GM21423 (cell line): ENCODE data around the gene ZNF644.
"Not testable (repeated sequence)": the region's sequence is repeated elsewhere in the genome, so short reads cannot be mapped to it uniquely, and the experiment has no call there.

Experiments used
- ATAC-seq: cut with Tn5 transposase; IDR thresholded peaks from one replicate; pipeline ENCODE4 v1.9.1; 2021; ENCODE audit warnings: mild to moderate bottlenecking, moderate library complexity; ENCODE audit not compliant: unreplicated experiment

Gene ZNF644

DNA sequence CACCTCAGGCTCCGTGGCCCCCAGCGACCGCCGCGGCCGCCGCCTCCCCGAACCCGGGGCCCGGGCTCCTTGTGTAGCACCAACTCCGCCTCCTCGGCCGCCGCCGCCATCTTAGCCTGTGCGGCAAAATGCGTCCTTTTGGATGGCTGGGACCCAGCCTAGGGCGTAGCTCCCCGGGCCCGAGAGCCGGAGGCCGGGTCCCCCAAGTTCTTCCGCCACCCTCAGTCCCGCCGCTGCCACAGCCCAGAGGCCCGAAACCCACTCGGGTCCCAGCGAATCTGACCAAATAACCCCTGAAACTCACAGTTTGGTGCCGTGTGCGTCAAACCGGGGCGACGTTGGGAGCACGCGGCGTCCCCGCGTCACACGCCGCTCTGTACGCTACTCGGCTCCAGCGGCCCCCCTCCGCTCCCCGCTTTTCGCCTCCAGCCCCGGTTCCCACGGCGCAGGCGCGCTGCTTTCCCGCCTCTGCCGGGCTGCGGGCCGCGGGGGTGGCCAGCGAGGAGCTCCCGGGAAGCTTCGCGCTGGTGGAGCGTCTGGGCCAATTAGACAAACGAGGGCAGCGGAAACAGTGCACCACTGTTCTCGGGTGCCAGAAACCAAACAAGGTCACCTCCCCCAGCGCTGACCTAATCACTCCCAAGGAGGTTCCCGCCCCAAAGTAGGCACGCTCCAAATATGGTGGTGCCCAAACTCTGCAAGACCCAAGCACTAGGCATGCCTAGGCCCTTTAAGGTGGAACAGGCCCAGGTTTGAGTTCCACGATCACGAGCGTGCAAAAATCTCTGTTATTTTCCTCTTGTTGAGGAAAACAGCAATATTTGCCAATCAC lies at the start of gene ZNF644:
TSS of gene ZNF644 (minus strand) at position 350 of the 832 bp plus-strand sequence. CDS start 39,682 bp downstream, outside the sequence.
- peak; percentile 76 for ATAC-seq

DNA sequence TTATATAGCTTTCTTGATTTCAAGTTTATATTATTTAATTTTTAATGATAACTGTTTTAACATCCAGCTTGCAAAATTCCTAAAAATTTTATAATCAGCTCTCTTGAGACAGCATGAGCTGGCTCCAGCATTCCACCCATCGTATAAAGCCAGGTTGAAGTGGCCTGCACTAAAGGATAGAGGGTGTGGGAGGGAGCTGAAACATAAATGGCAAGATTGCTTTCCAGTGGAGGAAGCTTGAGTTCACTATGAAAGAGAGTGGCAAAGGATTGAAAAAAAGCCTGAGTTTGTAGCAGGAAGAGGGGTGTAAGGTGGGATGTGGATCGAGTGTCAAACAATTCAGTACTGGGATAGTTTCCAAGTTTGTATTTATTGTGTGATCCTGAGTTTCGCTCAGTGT lies 48.5 kb upstream of the ZNF644 start:
- no peak for ATAC-seq

DNA sequence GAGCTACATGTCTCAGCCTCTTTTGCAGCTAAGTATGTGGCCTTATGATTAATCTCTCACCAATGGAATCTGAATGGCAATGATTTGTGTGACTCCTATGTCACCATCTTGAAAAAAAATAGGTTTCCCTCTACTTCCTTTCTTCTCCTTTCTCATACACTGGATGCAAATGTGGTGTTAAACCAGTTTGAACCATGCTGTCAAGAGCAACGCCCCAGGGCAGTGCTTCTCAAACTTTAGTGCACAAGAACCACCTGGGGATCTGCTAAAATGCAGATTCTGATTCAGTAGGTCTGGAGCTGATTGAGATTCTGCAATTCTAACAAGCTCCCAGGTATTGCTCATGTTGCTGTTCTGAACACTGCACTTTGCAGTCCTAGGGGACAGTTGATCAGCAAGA lies 44.7 kb upstream of the ZNF644 start:
- no peak for ATAC-seq

DNA sequence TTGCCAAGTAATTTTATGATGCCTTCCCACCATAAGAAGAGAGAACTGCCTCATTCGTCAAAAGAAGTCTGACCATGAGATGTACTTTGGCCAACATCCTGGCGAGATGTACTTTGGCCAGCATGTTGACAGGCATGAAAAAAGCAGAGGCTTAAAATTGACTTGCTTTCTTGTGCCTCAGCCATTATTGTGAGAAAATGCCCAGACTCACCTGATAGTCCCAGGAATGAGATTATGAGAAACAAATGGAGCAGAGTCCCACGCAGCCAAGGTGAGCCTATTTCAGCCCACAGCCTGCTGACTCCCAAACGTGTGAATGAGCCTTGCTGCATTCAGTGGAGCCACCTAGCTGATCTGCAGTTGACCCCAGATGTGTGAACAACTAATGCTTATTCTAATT lies 43.5 kb upstream of the ZNF644 start:
- ATAC-seq = no peak

DNA sequence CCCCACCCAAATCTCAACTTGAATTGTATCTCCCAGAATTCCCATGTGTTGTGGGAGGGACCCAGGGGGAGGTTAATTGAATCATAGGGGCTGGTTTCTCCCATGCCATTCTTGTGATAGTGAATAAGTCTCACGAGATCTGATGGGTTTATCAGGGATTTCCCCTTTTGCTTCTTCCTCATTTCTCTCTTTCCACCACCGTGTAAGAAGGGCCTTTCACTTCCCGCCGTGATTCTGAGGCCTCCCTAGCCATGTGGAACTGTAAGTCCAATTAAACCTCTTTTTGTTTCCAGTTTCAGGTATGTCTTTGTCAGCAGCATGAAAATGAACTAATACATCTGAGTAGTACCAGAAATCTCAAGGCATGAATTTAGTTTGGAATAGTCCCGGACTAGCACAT lies 41.6 kb upstream of the ZNF644 start:
- not testable (repeated sequence) for ATAC-seq

DNA sequence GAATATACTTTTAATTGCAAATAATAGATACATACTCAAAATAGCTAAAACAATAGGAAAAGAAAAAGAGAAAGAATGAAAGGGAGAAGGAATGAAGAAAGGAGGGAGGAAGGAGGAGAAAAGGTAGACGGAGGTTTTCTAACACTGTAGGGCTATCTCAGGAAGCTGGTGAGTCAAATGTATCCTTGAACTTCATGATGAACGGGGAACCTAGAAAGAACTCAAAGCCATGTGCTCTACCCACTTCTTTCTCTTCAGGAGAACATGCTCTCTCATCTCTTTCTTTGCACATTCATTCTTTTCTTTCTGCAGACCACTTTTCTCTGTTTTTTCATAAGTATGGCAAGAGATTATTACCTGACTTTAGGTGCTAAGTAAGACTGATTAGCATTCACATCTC lies 37.3 kb upstream of the ZNF644 start:
- no peak for ATAC-seq

DNA sequence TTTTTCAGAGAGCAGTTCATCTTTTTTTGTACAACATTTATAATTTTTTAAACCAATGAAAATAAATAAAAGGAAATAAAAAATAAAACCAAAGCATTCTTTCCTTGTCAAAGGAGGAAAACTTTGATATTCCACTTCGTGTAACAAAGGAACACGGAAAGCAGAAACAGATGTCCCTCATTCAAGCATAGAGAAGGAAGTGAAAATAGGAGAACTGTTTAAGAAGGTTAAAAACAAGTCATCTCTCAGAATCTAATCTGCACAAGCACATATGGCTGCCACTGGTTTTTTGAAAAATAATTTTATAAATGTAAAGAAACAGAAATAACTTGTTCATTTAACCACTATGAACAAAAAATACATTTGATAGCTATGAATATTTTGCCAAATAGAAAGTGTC lies 35.9 kb upstream of the ZNF644 start:
- peak; percentile 51 for ATAC-seq

DNA sequence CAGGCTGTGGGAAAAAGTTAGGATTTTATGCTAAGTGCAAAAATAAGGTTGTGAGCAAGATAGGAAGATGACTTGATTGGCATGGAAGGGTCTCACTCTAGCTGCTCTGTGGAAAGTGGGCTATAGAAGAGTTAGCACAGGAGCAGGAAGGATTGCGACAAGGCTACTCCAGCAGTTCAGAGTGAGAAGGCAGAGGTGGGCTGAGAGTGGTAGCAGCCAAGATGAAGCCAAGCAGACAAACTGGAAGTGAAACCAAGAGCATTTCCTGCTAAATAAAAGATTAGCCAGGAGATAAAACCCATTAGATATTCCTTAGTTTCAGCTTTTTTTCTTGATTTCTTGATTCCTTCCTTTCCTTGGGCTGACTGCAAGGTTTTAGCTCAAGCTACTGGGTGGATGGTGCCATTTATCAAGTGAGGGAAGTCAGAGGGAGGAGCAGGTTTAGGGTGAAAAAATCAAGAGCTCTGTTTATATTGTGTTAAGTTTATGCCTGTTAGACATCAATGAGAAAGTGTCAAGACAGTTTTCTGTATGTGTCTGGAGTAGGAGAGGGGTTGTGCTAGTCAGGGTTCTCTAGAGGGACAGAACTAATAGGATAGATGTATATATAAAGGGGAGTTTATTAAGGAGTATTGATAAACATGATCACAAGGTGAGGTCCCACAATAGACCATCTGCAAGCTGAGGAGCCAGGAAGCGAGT lies 33.1 kb upstream of the ZNF644 start:
- ATAC-seq = peak; percentile 79

DNA sequence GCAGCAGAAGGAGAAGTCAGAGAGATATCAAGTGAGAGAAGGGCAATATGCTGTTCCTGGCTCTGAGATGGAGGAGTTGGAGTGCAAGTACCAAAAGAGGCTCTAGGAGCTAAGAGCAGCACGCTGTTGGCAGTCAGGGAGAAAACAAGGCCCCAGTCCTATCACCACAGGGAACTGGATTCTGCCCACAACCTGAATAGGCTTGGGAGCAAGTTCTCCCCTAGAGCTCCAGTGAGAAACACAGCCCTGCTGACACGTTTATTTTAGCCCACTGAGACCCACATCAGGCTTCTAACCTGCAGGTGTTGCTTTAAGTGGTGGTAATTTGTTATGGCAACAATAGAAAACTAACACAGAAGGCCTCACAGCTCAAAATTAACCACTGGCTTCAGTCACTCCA lies 31.8 kb upstream of the ZNF644 start:
- no peak for ATAC-seq

DNA sequence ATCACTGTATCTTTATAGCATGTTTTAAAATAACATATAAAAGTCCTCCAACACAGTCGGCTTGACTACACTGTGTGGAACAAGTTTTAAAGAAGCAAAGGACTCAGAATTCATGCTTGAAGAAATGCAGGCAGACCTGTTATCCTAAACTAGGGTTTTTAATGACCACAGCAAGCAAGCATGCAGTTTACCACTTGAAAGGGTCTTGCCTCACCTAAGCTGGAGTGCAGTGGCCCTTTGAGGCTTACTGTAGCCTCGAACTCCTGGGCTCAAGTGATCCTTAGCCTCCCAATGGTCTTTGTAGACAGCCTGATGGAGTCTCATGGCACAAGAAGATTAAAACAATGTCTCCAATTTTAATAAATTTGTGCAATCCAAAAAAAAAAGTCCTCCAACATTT lies 27.7 kb upstream of the ZNF644 start:
- ATAC-seq = not testable (repeated sequence)

DNA sequence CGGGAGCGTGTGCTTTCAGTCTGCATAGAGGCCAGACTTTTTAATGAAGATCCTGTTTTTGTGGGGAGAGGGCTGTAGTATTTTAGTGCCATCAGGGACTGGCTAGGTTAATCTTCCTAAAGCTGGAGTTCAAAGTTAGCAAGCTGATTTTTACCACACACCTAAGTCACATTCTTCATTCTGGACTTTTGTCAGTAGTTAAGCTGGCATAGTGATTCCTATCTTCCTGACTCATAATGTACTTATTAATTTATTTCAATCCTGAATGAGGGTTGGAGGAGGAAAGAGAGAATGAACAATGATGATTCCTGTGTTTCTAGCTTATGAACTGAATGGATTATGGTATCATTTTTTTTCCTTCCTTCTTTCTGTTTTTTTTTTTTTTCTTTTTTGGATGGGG lies 24.9 kb upstream of the ZNF644 start:
- no peak for ATAC-seq

DNA sequence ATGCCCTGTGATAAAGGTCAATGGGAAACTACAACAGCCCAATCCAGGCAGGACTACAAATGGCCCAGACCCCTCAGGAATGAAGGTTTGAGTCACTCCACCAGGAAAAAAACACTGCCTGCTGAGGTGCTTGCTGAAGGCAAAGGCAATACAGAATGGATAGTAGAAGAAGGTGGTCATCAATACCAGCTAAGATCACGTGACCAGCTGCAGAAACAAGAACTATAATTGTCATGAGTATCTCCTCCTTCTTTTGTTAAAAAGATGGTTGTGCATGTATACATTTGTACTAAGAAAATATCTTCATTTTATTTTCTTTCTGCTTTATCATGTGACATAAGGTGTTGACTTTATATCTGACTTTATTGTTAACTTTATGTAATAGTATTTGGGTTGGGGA lies 23.4 kb upstream of the ZNF644 start:
- ATAC-seq = no peak

DNA sequence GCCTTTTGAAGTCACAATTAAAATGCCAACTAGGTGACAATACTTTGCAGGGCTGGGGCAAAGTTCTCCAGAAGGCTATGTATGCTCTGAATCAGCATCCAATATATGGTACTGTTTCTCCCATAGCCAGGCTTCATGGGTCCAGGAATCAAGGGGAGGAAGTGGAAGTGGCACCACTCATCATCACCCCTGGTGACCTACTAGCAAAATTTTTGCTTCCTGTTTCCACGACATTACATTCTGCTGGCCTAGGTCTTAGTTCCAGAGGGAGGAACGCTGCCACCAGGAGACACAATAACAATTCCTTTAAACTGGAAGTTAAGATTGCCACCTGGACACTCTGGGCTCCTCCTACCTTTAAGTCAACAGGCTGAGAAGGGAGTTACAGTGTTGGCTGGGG lies 22.9 kb upstream of the ZNF644 start:
- ATAC-seq = not testable (repeated sequence)

DNA sequence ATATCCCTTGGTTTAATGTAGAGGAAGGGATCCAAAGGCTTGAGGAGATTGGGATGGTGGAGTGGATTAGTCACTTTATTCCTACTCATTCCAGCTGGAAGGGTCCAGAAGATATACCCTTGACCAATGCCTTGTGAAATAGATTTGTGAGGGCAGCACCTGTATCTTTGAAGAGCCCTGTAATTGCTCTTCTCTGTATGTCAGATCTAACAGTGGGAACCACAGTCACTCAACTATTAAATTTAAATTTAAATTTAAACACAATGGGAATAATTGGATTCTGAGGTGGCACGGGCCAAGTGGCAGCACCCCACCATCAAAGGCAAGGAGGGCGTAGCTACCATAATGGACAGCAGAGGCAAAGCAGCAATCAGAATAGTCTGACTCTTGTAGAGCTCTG lies 20.5 kb upstream of the ZNF644 start:
- not testable (repeated sequence) for ATAC-seq

DNA sequence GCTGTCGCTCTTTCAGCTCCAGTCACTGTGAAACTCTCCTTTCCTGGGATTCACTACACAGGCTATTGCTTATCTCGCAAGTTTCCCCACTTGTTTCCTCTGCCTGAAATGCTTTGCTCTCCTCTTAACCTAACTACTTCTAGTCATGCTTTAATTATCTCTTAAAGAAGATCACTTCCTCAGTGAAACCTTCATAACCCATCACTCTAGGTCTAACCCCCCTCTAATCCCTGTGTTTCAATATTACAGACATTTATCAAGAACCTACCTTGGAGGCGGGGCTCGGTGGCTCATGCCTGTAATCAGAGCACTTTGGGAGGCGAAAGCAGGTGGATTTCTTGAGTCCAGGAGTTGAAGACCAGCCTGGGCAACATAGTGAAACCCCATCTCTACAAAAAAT lies 16.7 kb upstream of the ZNF644 start:
- no peak for ATAC-seq

DNA sequence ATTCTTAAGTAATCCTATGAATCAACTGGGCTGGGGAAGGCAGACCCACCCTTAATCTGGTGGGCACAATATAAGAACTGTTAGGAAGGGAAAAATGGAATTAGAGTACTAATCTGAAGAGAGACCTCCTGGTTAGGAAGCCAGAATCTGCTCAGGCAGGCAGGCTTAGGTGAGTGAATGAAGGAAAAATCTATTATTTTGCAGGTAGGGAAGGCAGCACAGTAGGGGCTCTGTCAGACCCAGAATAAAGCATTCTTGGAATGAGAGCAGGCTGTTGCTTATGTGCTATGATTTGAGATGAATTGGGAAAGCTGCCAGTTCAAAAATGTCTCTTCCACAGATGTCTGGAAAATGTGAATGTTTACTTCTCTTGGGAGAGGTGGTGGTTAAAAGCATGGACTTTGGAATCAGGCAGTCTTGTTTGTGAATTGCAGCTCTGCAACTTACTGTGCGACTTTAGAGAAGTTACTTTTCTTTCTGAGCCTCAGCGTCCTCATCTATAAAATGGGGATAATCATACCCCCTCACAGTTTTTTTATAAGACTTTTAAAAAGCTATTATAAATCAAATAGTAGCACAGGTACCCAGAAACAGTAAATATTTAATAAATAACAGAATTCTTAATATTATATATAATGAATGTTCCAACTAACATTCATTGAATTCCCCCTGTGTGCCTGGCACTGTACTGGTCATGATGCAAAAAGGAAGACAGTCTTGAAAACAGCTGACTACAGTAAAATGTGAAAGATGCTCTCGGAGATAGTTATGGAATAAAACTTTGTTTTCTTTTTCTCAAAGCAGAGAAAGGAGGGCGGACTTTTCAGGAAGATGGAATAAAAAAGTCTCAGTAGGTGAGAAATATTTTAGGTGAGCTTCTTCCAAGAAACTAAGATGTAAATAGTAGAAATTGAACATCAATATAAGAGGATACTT lies 15.3 kb upstream of the ZNF644 start:
- no peak for ATAC-seq

DNA sequence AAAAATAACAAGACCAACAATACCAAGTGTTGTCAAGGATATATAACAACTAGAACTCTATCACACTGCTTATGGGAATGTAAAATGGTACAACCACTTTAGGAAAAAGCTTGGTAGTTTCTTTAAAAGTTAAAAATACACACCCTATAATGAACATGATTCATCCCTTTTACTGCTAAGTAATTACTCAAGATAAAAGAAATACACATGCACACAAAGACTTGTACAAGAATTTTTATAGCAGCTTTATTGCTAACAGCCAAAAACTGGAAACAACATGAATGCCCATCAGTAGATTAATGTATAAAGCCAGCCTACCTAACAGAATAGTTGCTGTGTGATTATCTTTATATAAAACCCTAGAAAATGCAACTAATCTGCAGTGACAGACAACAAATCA lies 10.5 kb upstream of the ZNF644 start:
- no peak for ATAC-seq

DNA sequence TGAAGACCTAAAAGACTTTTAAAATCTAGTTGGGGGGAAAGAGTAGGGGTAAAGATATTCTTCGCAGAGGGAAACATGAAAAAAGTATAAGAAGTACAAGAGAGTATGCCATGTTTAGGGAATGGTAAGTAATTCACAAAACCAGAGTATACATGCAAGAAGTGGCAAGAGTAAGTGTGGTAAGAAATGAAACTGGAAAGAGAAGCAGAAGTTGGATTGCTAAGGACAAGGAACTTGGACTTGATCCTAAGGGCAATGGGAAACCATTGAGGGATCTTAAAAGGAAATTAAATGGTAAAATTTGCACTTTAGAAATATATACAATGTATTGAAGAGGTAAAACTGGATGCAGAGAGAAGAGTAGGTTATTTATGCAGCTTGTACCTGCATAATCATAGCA lies 9.2 kb upstream of the ZNF644 start:
- ATAC-seq = no peak

DNA sequence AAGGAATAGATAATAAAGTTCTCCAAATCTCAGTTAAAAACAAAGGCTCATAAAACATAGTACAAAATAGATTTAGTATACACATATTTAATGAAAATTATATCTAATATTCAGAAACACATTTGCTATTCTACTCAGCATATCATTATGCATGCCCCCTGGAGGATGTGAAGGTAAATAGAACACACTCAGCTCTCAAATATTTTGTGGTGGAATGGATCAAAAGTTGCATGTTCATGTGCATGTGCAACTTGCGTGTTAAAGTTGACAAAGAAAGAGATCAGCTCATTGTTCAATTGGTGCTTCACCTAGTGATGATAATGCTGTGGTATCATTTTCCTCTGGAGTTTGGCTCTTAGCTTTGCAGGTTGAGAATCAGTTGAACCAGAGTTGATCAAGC lies 4.9 kb upstream of the ZNF644 start:
- no peak for ATAC-seq

DNA sequence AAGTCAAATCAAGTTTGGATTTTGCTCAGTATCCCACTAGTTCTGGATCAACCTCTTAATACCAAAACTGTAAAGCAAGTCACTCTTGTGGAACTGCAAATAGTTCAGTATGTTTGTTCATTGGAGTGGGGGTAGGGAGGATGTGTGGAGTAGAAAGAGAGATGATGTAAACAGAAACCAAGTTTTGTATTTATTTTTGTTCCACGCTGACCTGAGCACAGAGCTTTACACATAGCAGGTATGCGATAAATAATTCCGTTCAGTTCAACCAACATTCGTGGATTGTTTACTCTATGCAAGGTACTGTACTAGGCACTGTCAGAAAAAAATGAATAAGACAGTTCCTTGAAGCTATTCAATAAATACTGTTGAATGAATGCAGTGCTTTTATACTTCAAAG lies 4.5 kb upstream of the ZNF644 start:
- ATAC-seq = no peak

DNA sequence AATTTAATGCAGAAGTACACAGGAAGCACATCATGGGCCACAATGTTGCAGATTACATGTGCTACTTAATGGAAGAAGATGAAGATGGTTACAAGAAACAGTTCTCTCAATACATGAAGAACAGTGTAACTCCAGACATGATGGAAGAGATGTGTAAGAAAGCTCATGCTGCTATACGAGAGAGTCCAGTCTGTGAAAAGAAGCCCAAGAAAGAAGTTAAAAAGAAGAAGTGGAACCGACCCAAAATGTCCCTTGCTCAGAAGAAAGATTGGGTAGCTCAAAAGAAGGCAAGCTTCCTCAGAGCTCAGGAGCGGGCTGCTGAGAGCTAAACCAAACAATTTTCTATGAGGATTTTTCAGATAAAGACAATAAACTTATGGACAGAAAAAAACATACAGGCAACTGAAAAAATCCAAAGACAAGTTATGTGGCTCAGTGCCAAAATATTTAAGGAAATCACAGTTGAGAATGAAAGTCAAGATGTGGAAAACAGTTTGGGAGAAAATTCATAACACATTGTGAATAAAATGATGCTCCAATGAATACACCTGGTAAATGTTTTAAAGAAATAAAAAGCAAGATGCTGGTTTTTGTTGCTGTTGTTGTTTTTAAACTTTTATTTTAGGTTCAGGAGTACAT lies 2.8 kb upstream of the ZNF644 start:
- ATAC-seq = no peak
